Measurements from ENCODE around the gene OTULIN. TPM values are rescaled to one million over a fixed set of nuclear protein-coding genes. Genes with fewer than 3 reads are reported as not detected.

The OTULIN gene
- total and polyA plus RNA-seq, 2 of the 13 experiments (the other 11 are each of a cell fraction or from before 2014, with no cell fraction given), result 7.0 to 34.8 TPM

DNA sequence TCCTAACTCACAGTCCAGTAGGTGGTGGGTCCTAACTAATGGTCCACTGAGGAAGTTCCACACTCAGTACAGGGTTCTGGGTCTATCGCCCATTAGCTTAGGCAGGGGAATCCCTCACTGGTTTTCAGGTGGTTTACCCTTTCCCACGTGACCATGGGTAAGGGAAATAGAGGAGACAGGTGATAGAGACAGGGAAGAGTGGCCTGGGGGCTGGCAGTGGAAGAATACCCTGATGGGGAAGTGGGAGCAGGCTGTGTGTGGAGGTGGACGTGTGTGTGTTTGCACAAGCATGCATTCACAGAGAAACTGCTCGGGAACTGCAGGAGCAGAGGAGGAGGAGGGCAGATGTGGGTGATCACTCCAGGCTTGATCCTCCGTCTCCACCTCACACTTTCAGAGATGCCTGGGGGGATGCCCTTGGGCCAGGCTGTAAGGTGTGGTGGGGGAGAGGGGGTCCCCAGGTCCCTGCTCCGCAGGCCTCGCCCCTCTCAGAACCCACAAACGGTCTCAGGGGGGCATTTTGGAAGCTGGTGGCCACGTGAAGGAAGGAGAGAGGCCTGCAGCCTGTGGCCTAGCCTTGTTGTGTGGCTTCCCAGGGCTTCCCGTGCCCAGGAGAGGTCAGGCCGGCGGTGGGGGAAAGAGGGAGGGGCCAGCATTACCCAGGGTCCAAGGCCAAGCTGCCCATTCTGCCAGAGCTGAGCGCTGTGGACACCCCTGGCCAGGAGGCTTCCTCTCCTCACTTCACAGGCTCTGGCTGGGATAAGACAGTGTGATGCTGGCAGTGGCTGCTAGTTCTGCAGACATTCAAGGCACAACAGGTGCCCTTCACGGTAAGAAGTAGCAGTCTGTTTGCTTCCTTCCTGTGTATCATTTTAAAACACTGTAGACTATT lies 80.0 kb downstream of the OTULIN start (continued):
- TF ChIP-seq, protein P1, sequence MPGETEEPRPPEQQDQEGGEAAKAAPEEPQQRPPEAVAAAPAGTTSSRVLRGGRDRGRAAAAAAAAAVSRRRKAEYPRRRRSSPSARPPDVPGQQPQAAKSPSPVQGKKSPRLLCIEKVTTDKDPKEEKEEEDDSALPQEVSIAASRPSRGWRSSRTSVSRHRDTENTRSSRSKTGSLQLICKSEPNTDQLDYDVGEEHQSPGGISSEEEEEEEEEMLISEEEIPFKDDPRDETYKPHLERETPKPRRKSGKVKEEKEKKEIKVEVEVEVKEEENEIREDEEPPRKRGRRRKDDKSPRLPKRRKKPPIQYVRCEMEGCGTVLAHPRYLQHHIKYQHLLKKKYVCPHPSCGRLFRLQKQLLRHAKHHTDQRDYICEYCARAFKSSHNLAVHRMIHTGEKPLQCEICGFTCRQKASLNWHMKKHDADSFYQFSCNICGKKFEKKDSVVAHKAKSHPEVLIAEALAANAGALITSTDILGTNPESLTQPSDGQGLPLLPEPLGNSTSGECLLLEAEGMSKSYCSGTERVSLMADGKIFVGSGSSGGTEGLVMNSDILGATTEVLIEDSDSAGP (CRISPR knock-in tag; IDR thresholded peaks at IDR 0.05; ENCODE audit: borderline replicate concordance), result no peak
- TF ChIP-seq SNRNP70 (IDR thresholded peaks at IDR 0.05; ENCODE audit: low read depth, low read length), result no peak
- no peak for TF ChIP-seq WIZ (CRISPR knock-in tag; IDR thresholded peaks at IDR 0.05)
- no peak for TF ChIP-seq ZNF235 (CRISPR knock-in tag; IDR thresholded peaks at IDR 0.05; ENCODE audit: borderline replicate concordance)
- TF ChIP-seq ZNF101 (CRISPR knock-in tag; IDR thresholded peaks at IDR 0.05; ENCODE audit: borderline replicate concordance, low read depth), result no peak
- TF ChIP-seq, protein P2, sequence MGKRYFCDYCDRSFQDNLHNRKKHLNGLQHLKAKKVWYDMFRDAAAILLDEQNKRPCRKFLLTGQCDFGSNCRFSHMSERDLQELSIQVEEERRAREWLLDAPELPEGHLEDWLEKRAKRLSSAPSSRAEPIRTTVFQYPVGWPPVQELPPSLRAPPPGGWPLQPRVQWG (CRISPR knock-in tag; IDR thresholded peaks at IDR 0.05; ENCODE audit: borderline replicate concordance, low read depth), result no peak
- no peak for TF ChIP-seq ZNF121 (CRISPR knock-in tag; IDR thresholded peaks at IDR 0.05)
- no peak for TF ChIP-seq ONECUT2 (CRISPR knock-in tag; IDR thresholded peaks at IDR 0.05)
- TF ChIP-seq ZNF451 (CRISPR knock-in tag; IDR thresholded peaks at IDR 0.05), result no peak
- TF ChIP-seq ATRX (CRISPR knock-in tag; IDR thresholded peaks at IDR 0.05; ENCODE audit: borderline replicate concordance), result no peak
- peak; percentile 54; the same call in 1 of the 2 replicates for TF ChIP-seq ZBTB7B (CRISPR knock-in tag; IDR thresholded peaks at IDR 0.05)
- TF ChIP-seq SOX6 (IDR thresholded peaks at IDR 0.05), result no peak
- TF ChIP-seq SOX6 (CRISPR knock-in tag; IDR thresholded peaks at IDR 0.05), result peak; percentile 73
- TF ChIP-seq JUN (CRISPR knock-in tag; IDR thresholded peaks at IDR 0.05), result no peak
- no peak for TF ChIP-seq ZNF142 (CRISPR knock-in tag; IDR thresholded peaks at IDR 0.05)
- TF ChIP-seq, protein P3, sequence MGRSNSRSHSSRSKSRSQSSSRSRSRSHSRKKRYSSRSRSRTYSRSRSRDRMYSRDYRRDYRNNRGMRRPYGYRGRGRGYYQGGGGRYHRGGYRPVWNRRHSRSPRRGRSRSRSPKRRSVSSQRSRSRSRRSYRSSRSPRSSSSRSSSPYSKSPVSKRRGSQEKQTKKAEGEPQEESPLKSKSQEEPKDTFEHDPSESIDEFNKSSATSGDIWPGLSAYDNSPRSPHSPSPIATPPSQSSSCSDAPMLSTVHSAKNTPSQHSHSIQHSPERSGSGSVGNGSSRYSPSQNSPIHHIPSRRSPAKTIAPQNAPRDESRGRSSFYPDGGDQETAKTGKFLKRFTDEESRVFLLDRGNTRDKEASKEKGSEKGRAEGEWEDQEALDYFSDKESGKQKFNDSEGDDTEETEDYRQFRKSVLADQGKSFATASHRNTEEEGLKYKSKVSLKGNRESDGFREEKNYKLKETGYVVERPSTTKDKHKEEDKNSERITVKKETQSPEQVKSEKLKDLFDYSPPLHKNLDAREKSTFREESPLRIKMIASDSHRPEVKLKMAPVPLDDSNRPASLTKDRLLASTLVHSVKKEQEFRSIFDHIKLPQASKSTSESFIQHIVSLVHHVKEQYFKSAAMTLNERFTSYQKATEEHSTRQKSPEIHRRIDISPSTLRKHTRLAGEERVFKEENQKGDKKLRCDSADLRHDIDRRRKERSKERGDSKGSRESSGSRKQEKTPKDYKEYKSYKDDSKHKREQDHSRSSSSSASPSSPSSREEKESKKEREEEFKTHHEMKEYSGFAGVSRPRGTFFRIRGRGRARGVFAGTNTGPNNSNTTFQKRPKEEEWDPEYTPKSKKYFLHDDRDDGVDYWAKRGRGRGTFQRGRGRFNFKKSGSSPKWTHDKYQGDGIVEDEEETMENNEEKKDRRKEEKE (IDR thresholded peaks at IDR 0.05), result no peak
- TF ChIP-seq IRX3 (CRISPR knock-in tag; IDR thresholded peaks at IDR 0.05; ENCODE audit: borderline replicate concordance, low read depth), result no peak
- no peak for TF ChIP-seq ATM (IDR thresholded peaks at IDR 0.05; ENCODE audit: borderline replicate concordance)

Data from HepG2 (cell line).